Mammary epithelial cell (primary cell): ENCODE data around the gene BCAR1.

Experiments
- EZH2 ChIP-seq: IDR thresholded peaks from 2 replicates; pipeline ENCODE4 v1.6.1; 2012; ENCODE audit warnings: low read length, inconsistent platforms, borderline replicate concordance
- TF ChIP-seq, protein P1 (sequence below), 2 donors: IDR thresholded peaks in 1 of 2; conservative IDR thresholded peaks in 1 of 2; 2 replicates each; pipeline ENCODE4 v1.5.1; 2011 to 2012; ENCODE audit warnings: inconsistent platforms in 2 of 2, low read length in 2 of 2, mild to moderate bottlenecking in 2 of 2, control low read depth in 1 of 2, low read depth in 1 of 2; ENCODE audit not compliant: insufficient read depth in 1 of 2; ENCODE audit errors: extremely low read depth in 1 of 2

DNA sequence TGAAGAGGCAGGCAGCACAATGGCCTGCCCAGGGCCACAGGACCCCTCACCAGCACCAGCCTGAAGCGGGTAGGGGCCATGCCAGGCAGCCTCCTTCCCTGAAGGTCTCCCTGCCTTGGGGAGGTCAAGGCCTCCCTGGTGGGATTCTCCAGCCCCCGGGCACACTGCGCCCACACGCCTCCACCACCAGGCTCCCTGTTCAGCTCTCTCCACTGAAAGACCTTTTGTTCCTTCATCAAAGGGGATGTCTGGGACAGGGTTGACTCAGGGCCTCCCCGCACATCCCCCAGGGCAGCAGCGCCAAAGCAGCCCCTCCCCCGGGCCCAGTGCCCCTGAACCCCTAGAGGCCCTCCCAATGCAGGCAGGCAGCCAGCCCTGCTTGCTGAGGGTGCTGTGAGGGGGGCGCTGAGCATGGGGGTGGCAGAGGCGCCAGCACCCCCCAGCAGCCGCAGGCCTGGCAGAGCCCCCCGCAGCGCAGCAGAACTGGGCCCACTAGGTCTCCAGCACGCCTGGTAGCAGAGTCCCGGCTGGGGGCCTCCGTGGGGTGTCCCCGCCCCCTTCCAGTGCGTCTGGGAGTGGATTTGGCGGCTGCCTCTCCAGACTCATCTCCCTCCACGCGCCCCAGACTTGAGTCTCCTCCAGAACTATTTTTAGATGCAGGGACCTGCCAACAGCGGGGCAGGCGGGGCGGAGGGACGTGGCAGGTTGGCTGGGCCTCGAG is 13.1 kb downstream of the BCAR1 start:
- TF ChIP-seq, protein P1, sequence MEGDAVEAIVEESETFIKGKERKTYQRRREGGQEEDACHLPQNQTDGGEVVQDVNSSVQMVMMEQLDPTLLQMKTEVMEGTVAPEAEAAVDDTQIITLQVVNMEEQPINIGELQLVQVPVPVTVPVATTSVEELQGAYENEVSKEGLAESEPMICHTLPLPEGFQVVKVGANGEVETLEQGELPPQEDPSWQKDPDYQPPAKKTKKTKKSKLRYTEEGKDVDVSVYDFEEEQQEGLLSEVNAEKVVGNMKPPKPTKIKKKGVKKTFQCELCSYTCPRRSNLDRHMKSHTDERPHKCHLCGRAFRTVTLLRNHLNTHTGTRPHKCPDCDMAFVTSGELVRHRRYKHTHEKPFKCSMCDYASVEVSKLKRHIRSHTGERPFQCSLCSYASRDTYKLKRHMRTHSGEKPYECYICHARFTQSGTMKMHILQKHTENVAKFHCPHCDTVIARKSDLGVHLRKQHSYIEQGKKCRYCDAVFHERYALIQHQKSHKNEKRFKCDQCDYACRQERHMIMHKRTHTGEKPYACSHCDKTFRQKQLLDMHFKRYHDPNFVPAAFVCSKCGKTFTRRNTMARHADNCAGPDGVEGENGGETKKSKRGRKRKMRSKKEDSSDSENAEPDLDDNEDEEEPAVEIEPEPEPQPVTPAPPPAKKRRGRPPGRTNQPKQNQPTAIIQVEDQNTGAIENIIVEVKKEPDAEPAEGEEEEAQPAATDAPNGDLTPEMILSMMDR (conservative IDR thresholded peaks at IDR 0.05 in 1 of 2, IDR thresholded peaks at IDR 0.05 in 1 of 2; ENCODE audit: extremely low read depth in 1 of 2, insufficient read depth in 1 of 2, low read depth in 1 of 2, low read length in 2 of 2) = no peak
- no peak for TF ChIP-seq EZH2
